ENCODE data around the gene CD160. TPM values are rescaled to one million over a fixed set of nuclear protein-coding genes. Genes with fewer than 3 reads are reported as not detected.

Gene CD160
- total RNA-seq, 6 experiments from 2014 or later: not detected

- DNase-seq: no peak
- no peaks in the 10 kb centered on the region for H3K9me3 Mint-ChIP-seq
- H3K27me3 Mint-ChIP-seq (ENCODE audit: insufficient read depth): peaks cover 2% of the 10 kb centered on the region; the same call in 1 of the 2 replicates
- H3K4me3 Mint-ChIP-seq: no peak overlapping the region; the same call in 1 of the 2 replicates
- H3K27ac Mint-ChIP-seq: no peak overlapping the region
- H3K36me3 Mint-ChIP-seq (ENCODE audit: low read depth): peaks cover 26% of the 10 kb centered on the region
- H3K4me1 Mint-ChIP-seq (ENCODE audit: low read depth): peaks cover 49% of the 10 kb centered on the region
- TF ChIP-seq, protein P1, sequence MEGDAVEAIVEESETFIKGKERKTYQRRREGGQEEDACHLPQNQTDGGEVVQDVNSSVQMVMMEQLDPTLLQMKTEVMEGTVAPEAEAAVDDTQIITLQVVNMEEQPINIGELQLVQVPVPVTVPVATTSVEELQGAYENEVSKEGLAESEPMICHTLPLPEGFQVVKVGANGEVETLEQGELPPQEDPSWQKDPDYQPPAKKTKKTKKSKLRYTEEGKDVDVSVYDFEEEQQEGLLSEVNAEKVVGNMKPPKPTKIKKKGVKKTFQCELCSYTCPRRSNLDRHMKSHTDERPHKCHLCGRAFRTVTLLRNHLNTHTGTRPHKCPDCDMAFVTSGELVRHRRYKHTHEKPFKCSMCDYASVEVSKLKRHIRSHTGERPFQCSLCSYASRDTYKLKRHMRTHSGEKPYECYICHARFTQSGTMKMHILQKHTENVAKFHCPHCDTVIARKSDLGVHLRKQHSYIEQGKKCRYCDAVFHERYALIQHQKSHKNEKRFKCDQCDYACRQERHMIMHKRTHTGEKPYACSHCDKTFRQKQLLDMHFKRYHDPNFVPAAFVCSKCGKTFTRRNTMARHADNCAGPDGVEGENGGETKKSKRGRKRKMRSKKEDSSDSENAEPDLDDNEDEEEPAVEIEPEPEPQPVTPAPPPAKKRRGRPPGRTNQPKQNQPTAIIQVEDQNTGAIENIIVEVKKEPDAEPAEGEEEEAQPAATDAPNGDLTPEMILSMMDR (IDR thresholded peaks at IDR 0.05): no peak
Observed at GRCh38 chr1:145729196-145729595, 9.9 kb downstream of the CD160 start.

GRCh38 chr1:145729666-145730436 is 10.6 kb downstream of the CD160 start:
- H3K4me3 Mint-ChIP-seq: peak overlapping the region; percentile 50; the same call in 1 of the 2 replicates
- peaks cover 32% of the 10 kb centered on the region for H3K36me3 Mint-ChIP-seq (ENCODE audit: low read depth)
- peak overlapping the region; percentile 51 for H3K27ac Mint-ChIP-seq
- H3K27me3 Mint-ChIP-seq (ENCODE audit: insufficient read depth): peaks cover 2% of the 10 kb centered on the region; the same call in 1 of the 2 replicates
- DNase-seq: peak; percentile 22
- H3K9me3 Mint-ChIP-seq: no peaks in the 10 kb centered on the region
- peaks cover 56% of the 10 kb centered on the region for H3K4me1 Mint-ChIP-seq (ENCODE audit: low read depth)
- TF ChIP-seq, protein P1 (IDR thresholded peaks at IDR 0.05): no peak

- Mint-ChIP-seq H3K36me3 (ENCODE audit: low read depth) (peaks cover 37% of the 10 kb centered on the region), H3K4me1 (ENCODE audit: low read depth) (peaks cover 59% of the 10 kb centered on the region), H3K27me3 (ENCODE audit: insufficient read depth) (peaks cover 2% of the 10 kb centered on the region; the same call in 1 of the 2 replicates), H3K9me3 (no peaks in the 10 kb centered on the region), H3K27ac (no peak overlapping the region), H3K4me3 (no peak overlapping the region)
- TF ChIP-seq, protein P1 (IDR thresholded peaks at IDR 0.05): no peak
- DNase-seq: no peak
Observed at GRCh38 chr1:145730467-145730866, 11.2 kb downstream of the CD160 start.

DNA sequence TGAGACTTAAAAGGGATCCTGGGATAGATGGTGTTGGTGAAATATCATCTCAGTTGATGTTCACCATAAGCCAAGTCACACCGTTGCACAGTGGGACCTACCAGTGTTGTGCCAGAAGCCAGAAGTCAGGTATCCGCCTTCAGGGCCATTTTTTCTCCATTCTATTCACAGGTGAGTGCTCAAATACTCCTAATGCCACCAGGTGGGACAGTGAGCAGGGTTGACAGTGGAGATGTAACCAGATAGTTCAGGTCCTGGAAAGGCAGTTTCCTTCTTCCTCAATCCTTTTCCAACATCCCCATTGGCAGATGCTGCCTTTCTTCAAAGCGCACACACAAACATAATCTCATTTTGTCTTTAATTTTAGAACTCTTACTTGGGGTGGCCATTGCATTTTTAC is 11.6 kb downstream of the CD160 start:
- peaks cover 41% of the 10 kb centered on the region for H3K36me3 Mint-ChIP-seq (ENCODE audit: low read depth)
- peaks cover 2% of the 10 kb centered on the region; the same call in 1 of the 2 replicates for H3K27me3 Mint-ChIP-seq (ENCODE audit: insufficient read depth)
- TF ChIP-seq, protein P1 (IDR thresholded peaks at IDR 0.05): no peak
- H3K9me3 Mint-ChIP-seq: no peaks in the 10 kb centered on the region
- no peak overlapping the region for H3K4me3 Mint-ChIP-seq
- peaks cover 64% of the 10 kb centered on the region for H3K4me1 Mint-ChIP-seq (ENCODE audit: low read depth)
- no peak overlapping the region for H3K27ac Mint-ChIP-seq
- no peak for DNase-seq

GRCh38 chr1:145736191-145736590 is 16.9 kb downstream of the CD160 start:
- H3K27me3 Mint-ChIP-seq (ENCODE audit: insufficient read depth): no peaks in the 10 kb centered on the region; the same call in 1 of the 2 replicates
- H3K4me3 Mint-ChIP-seq: no peak overlapping the region
- H3K36me3 Mint-ChIP-seq (ENCODE audit: low read depth): peaks cover 68% of the 10 kb centered on the region
- peaks cover 8% of the 10 kb centered on the region for H3K9me3 Mint-ChIP-seq
- TF ChIP-seq, protein P1 (IDR thresholded peaks at IDR 0.05): no peak
- DNase-seq: no peak
- peak overlapping the region; percentile 60 for H3K27ac Mint-ChIP-seq
- H3K4me1 Mint-ChIP-seq (ENCODE audit: low read depth): peaks cover 91% of the 10 kb centered on the region
